Glutamatergic neuron (in vitro differentiated cells): ENCODE results near the gene DRD4. TPM values are rescaled to one million over a fixed set of nuclear protein-coding genes. Genes with fewer than 3 reads are reported as not detected.
"Not testable (repeated sequence)": the region's sequence is repeated elsewhere in the genome, so short reads cannot be mapped to it uniquely, and the experiment has no call there.

Experiments
- DNase-seq: peaks from one replicate; pipeline ENCODE4 v3.0.0; 2022
- H3K27ac Mint-ChIP-seq: one replicate; pipeline ENCODE4 v1.8.0; 2020; ENCODE audit warnings: mild to moderate bottlenecking, mixed read lengths, inconsistent platforms; ENCODE audit not compliant: unreplicated experiment
- H3K27me3 Mint-ChIP-seq: one replicate; pipeline ENCODE4 v1.8.0; 2020; ENCODE audit warnings: mild to moderate bottlenecking, moderate library complexity, mixed read lengths, inconsistent platforms; ENCODE audit not compliant: unreplicated experiment
- H3K36me3 Mint-ChIP-seq: one replicate; pipeline ENCODE4 v1.8.0; 2020; ENCODE audit warnings: mild to moderate bottlenecking, mixed read lengths, inconsistent platforms; ENCODE audit not compliant: unreplicated experiment
- H3K4me1 Mint-ChIP-seq: one replicate; pipeline ENCODE4 v1.8.0; 2020; ENCODE audit warnings: mild to moderate bottlenecking, low read depth, mixed read lengths, inconsistent platforms; ENCODE audit not compliant: unreplicated experiment
- H3K4me3 Mint-ChIP-seq: one replicate; pipeline ENCODE4 v1.8.0; 2020; ENCODE audit warnings: mild to moderate bottlenecking, mixed read lengths, inconsistent platforms; ENCODE audit not compliant: unreplicated experiment
- H3K9me3 Mint-ChIP-seq: one replicate; pipeline ENCODE4 v1.8.0; 2020; ENCODE audit warnings: mild to moderate bottlenecking, moderate library complexity, mixed read lengths, inconsistent platforms; ENCODE audit not compliant: unreplicated experiment
- total RNA-seq: library from RNA; stranded (reverse); fragmentation: NEBNext Ultra II Directional; extraction: Animal tissue kit (Norgen Biotek cat#: 25700); gene quantifications from one replicate; pipeline ENCODE4 v1.2.1, GENCODE V29; 2021; ENCODE audit not compliant: unreplicated experiment
- TF ChIP-seq, protein P1 (sequence below): fragments of 200-600 bp; sonication (generic); IDR thresholded peaks from one replicate; pipeline ENCODE4 v1.5.0; 2021; ENCODE audit not compliant: partially characterized antibody, unreplicated experiment

Gene DRD4
- total RNA-seq, 1 donor from 2014 or later = 2.9 TPM

DNA sequence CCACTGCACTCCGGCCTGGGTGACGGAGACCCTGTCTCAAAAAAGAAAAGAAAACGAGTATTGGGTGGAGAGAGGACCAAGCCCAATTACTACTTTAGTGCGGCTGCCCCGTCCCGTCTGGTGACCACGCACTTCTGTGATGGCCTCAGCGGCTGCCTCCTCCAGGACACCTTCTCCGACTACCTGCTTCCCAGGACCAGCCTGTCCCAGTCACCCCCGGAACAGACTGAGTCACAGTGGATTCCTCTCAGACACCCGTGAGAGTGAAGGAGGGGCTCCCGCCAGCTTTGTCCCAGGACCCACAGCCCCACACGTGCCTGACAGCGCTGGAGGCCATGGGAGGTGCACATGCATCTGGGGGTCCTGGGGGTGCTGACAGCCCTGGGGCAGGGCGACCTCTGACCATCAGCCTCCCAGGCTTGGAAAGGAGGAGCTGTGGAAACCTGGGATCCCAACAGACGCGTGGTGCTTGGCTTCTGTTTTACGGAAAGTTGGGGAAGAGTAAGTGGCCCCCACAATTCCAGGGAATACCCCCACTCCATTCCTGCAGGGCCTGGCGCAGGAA is 4.8 kb downstream of the DRD4 start:
- Mint-ChIP-seq H3K4me1 (peaks cover 8% of the 10 kb centered on the region), H3K9me3 (peaks cover 9% of the 10 kb centered on the region), H3K36me3 (no peaks in the 10 kb centered on the region), H3K27me3 (peaks cover 13% of the 10 kb centered on the region), H3K4me3 (no peak overlapping the region), H3K27ac (no peak overlapping the region)
- DNase-seq = no peak
- TF ChIP-seq, protein P1, sequence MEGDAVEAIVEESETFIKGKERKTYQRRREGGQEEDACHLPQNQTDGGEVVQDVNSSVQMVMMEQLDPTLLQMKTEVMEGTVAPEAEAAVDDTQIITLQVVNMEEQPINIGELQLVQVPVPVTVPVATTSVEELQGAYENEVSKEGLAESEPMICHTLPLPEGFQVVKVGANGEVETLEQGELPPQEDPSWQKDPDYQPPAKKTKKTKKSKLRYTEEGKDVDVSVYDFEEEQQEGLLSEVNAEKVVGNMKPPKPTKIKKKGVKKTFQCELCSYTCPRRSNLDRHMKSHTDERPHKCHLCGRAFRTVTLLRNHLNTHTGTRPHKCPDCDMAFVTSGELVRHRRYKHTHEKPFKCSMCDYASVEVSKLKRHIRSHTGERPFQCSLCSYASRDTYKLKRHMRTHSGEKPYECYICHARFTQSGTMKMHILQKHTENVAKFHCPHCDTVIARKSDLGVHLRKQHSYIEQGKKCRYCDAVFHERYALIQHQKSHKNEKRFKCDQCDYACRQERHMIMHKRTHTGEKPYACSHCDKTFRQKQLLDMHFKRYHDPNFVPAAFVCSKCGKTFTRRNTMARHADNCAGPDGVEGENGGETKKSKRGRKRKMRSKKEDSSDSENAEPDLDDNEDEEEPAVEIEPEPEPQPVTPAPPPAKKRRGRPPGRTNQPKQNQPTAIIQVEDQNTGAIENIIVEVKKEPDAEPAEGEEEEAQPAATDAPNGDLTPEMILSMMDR = no peak

DNA sequence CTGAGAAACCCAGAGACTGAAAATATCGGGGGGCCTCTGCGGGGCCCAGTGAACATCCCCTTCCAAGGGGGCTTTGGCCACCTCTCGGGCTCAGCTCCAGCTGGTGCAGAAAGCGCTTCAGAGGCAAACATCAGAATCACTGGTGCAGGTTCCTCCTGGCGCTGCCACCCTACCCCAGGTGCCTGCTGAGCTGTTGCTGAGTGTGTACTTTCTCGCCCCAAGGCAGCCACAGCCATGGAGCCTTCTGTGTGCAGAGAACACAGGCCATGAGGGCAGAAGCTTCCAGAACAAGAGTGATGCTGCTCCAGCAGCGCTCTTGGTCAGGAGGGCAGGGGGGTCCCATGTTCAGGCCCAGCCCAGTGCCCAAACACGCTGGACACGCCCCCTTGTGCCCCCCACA is 6.3 kb downstream of the DRD4 start:
- no peak for DNase-seq
- H3K36me3 Mint-ChIP-seq = no peaks in the 10 kb centered on the region
- no peak overlapping the region for H3K4me3 Mint-ChIP-seq
- no peak overlapping the region for H3K27ac Mint-ChIP-seq
- H3K9me3 Mint-ChIP-seq = peaks cover 9% of the 10 kb centered on the region
- H3K27me3 Mint-ChIP-seq = peaks cover 8% of the 10 kb centered on the region
- TF ChIP-seq, protein P1 = no peak
- peaks cover 5% of the 10 kb centered on the region for H3K4me1 Mint-ChIP-seq

DNA sequence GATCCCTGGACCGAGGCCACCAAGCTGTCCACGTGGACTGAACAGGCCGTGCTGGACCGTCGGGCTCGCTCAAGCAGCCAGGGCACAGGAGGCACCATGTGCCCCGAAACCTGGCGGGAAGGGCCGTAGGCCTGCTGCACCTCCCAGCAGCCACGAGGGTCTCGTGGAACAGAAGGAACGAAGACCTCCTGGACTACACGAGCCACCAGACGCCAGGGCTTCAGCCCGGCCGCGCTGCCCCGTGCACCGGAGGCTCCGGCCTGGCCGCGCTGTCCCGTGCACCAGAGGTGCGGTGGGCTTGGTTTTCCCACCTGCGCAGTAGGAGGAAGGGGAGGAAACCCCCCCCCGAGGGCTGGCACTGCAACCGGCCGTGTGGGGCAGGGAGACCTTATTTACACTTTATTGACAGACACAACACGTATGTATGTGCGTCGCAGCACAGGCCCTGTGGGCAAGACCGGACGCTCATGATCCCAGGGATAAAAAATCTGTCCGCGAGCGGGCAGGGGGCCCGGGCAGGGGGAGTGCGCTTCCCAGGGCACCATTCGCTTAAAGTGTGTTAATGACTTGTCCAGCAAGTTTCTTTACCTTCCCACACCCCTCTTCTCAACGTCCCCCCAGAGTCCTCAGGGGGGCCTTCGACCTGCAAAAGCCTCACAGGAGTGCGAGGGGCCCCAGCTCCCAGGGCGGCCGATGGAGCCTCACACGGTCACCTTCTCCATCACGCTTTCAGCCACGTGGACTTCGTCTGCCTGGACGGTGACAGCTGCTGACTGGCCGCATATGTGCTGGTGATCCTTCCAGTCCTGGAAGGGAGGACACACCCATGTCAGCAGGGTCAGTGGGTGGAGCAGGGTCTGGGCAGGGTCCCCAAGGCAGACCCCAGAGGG is 7.0 kb downstream of the DRD4 start:
- Mint-ChIP-seq H3K4me3 (no peak overlapping the region), H3K9me3 (peaks cover 2% of the 10 kb centered on the region), H3K4me1 (peaks cover 3% of the 10 kb centered on the region), H3K27me3 (peaks cover 2% of the 10 kb centered on the region), H3K36me3 (no peaks in the 10 kb centered on the region), H3K27ac (no peak overlapping the region)
- no peak for DNase-seq
- TF ChIP-seq, protein P1 = no peak

DNA sequence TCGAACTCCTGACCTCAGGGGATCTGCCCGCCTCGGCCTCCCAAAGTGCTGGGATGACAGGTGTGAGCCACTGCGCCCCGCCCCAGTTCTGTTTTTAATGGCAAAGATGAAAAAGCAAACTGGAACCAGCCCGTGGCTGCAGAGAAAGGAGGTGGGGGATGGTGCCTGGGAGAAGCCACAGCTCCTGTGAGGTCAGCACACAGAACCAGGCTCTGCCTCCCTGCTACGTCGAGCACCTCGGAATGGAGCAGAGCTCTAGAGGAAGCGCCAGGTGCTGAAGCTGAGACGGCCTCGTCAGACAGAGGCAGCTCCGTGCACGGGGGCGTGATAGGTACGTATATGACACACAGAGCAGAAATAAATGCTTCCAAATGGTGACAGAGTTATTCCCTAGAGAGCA is 8.5 kb downstream of the DRD4 start:
- Mint-ChIP-seq H3K4me1 (peaks cover 3% of the 10 kb centered on the region), H3K9me3 (peaks cover 2% of the 10 kb centered on the region), H3K27me3 (peaks cover 2% of the 10 kb centered on the region), H3K4me3 (peak overlapping the region; percentile 11), H3K27ac (no peak overlapping the region), H3K36me3 (no peaks in the 10 kb centered on the region)
- TF ChIP-seq, protein P1 = no peak
- DNase-seq = no peak

DNA sequence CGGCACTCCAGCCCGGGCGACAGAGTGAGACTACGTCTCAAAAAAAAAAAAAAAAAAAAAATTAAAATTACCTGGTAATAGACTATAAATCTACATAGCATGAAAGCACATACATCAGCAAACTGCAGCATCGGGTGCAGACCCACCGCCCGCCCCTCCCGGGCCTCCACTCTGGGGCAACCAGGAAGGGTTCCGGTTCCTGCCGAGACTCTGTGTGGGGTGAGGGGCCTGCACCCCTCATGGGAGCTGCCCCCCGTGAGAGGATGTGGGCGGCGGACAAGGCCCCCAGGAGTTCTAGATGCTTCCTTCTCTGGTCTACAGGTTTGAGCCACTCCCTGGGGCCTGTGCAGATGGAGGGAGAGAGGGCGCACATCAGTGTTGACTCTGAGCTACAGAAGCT is 9.1 kb downstream of the DRD4 start:
- Mint-ChIP-seq H3K9me3 (peaks cover 2% of the 10 kb centered on the region), H3K36me3 (no peaks in the 10 kb centered on the region), H3K4me3 (no peak overlapping the region), H3K27ac (no peak overlapping the region), H3K27me3 (peaks cover 2% of the 10 kb centered on the region), H3K4me1 (peaks cover 3% of the 10 kb centered on the region)
- TF ChIP-seq, protein P1 = no peak
- DNase-seq = no peak

DNA sequence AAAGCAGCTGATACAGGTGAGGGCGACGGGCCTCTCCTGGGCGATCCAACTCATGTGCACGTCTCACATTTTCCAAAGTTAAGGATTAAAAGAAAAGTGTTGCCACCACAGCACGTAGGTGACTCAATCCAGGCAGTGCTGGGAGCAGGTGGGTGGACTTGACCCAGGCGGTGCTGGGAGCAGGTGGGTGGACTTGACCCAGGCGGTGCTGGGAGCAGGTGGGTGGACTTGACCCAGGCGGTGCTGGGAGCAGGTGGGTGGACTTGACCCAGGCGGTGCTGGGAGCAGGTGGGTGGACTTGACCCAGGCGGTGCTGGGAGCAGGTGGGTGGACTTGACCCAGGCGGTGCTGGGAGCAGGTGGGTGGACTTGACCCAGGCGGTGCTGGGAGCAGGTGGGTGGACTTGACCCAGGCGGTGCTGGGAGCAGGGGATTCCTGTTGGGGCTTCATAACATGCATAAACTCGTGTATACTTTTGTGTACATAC is 10.6 kb downstream of the DRD4 start:
- peak overlapping the region; percentile 6 for H3K27ac Mint-ChIP-seq
- not testable (repeated sequence) for H3K9me3 Mint-ChIP-seq, H3K36me3 Mint-ChIP-seq, H3K4me1 Mint-ChIP-seq, H3K4me3 Mint-ChIP-seq, H3K27me3 Mint-ChIP-seq, DNase-seq
